ENCODE measurements around the gene DENND4A.

- peak; percentile 71 for TF ChIP-seq CTCF (IDR thresholded peaks at IDR 0.05; ENCODE audit: insufficient read depth, low read depth, low read length)
- no peak for TF ChIP-seq EZH2 (IDR thresholded peaks at IDR 0.05; ENCODE audit: insufficient read depth, low read length)
These were observed 32.1 kb upstream of the DENND4A start for GRCh38 chr15:65824031-65824743.
